Uterus (tissue), 4 donors: Measurements from ENCODE around the gene SMIM11. TPM values are rescaled to one million over a fixed set of nuclear protein-coding genes. Genes with fewer than 3 reads are reported as not detected.
"Not testable (repeated sequence)": the region's sequence is repeated elsewhere in the genome, so short reads cannot be mapped to it uniquely, and the experiment has no call there.

Experiments used
- DNase-seq, 2 donors: peaks; one replicate each; pipeline ENCODE4 v3.0.0-alpha.2; 2019 to 2020
- H3K27ac ChIP-seq, 2 donors: fragments of 200-600 bp; sonication (generic); 1 replicate in 1 of 2; 2 replicates in 1 of 2; pipeline ENCODE4 v1.5.1; 2016 to 2018
- H3K27me3 ChIP-seq, 2 donors: fragments of 200-600 bp; sonication (generic); one replicate each; pipeline ENCODE4 v1.5.1; 2018 to 2019; ENCODE audit warnings: control low read depth in 1 of 2
- H3K36me3 ChIP-seq, 2 donors: fragments of 200-600 bp; sonication (generic); one replicate each; pipeline ENCODE4 v1.5.1; 2019; ENCODE audit warnings: control low read depth in 1 of 2
- H3K4me1 ChIP-seq, 2 donors: fragments of 200-600 bp; sonication (generic); one replicate each; pipeline ENCODE4 v1.5.1; 2018 to 2019; ENCODE audit warnings: control low read depth in 1 of 2
- H3K4me3 ChIP-seq, 2 donors: fragments of 200-600 bp; sonication (generic); 1 replicate in 1 of 2; 2 replicates in 1 of 2; pipeline ENCODE4 v1.5.1; 2018 to 2019; ENCODE audit warnings: mild to moderate bottlenecking in 1 of 2
- H3K9me3 ChIP-seq, 2 donors: fragments of 200-600 bp; sonication (generic); one replicate each; pipeline ENCODE4 v1.5.1; 2019; ENCODE audit warnings: control low read depth in 1 of 2
- CTCF ChIP-seq, 4 experiments: fragments of 200-600 bp in 2 of 4; fragments of 450-650 bp in 2 of 4; sonication (generic) in 2 of 4; IDR thresholded peaks; one replicate each; pipeline ENCODE4 v1.5.1; 2016 to 2019; ENCODE audit warnings: antibody characterized with exemption in 4 of 4, mild to moderate bottlenecking in 2 of 4, moderate library complexity in 1 of 4
- POLR2A ChIP-seq, 2 donors: fragments of 450-650 bp; IDR thresholded peaks; one replicate each; pipeline ENCODE4 v1.6.1; 2016; ENCODE audit warnings: antibody characterized with exemption in 2 of 2, mild to moderate bottlenecking in 1 of 2, moderate library complexity in 1 of 2
- intact Hi-C: fragments of 100-400 bp; cut with DNase I; formaldehyde crosslinking; loops from one replicate; pipeline ENCODE4 v1.15.1; 2023; ENCODE audit warnings: low total_unique reads
- total RNA-seq, 4 donors: library from RNA; depleted of rRNA in 3 of 4; stranded (reverse); fragments of >200 nt in 3 of 4; gene quantifications; one replicate each; pipeline versions ENCODE4 v1.1.0 to v1.2.4, GENCODE V29; 2014 to 2023
- donor health status: DM: yes; HTN: yes; CAD: no.

SMIM11 gene
- total RNA-seq, 4 donors from 2014 or later: 8.2 to 16.0 (median 12.3) TPM; not detected in 1

DNA sequence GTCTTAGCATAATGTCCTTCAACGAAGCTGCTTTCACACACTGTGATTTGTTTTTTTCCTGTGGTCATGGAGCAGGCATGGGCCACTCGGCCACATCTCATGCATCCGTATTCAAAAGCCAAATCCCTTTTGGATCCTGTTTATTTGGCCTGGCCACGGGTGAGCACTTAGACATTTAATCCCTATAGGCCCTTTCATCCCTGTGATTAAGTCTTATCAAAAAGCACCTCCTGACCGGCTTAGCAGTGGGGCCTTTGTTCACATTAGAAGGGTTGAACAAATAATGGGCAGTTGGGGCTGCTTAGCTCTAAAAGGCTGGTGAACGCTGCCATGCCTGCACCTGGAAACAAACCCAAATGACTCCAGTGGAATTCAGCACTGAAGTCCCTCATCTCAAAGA lies 9.5 kb upstream of the SMIM11 start:
- Histone ChIP-seq H3K27ac (no peak overlapping the region), H3K4me1 (no peaks in the 10 kb centered on the region), H3K36me3 (no peaks in the 10 kb centered on the region), H3K9me3 (no peaks in the 10 kb centered on the region), H3K27me3 (no peaks in the 10 kb centered on the region), H3K4me3 (no peak overlapping the region)
- no peak for DNase-seq
- TF ChIP-seq CTCF (IDR thresholded peaks at IDR 0.05): no peak
- intact Hi-C loops: no loop called here

DNA sequence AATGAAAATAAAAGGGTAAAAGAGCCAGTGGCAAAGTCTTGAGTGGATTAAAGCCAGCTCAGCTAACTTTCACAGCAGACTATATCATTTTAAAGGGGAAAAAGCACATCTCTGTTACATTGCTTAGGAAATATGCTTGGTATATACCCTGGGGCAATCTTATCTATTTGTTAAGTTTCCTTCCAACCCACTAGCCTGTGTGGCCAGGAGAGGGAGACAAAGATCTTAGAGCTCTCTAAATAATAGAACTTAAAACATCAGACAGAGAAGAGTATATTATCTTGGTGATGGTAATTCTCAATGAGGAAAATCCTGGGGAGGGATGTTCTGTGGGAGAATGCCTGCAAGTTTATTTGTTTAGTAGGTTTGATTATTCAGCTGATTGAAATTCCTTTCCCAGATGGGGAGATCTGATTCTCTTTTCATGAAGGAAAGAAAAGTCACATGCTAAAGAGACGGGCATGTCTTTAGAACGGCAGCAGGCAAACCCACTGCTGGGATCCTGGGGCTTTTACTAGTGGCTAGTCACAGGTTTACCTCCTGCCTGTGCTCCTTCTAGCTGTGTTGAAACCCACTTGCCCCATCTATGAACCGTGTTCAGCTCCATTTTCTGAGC lies 7.9 kb upstream of the SMIM11 start:
- Histone ChIP-seq H3K27me3 (no peaks in the 10 kb centered on the region), H3K4me3 (no peak overlapping the region), H3K36me3 (no peaks in the 10 kb centered on the region), H3K4me1 (no peaks in the 10 kb centered on the region), H3K27ac (no peak overlapping the region), H3K9me3 (no peaks in the 10 kb centered on the region)
- DNase-seq: peak in 1 of 2 donors; percentile 47
- intact Hi-C loops: no loop called here
- no peak for TF ChIP-seq POLR2A (IDR thresholded peaks at IDR 0.05)
- peak; percentile 52 to 56 (median 53) for TF ChIP-seq CTCF (IDR thresholded peaks at IDR 0.05)

- Histone ChIP-seq H3K27ac (no peak overlapping the region), H3K9me3 (no peaks in the 10 kb centered on the region), H3K4me1 (no peaks in the 10 kb centered on the region), H3K27me3 (no peaks in the 10 kb centered on the region), H3K4me3 (no peak overlapping the region), H3K36me3 (no peaks in the 10 kb centered on the region)
- TF ChIP-seq POLR2A (IDR thresholded peaks at IDR 0.05) (no peak), CTCF (IDR thresholded peaks at IDR 0.05) (no peak)
- intact Hi-C loops: no loop called here
- no peak for DNase-seq
Measured at GRCh38 chr21:34369741-34370140, 5.6 kb upstream of the SMIM11 start.

DNA sequence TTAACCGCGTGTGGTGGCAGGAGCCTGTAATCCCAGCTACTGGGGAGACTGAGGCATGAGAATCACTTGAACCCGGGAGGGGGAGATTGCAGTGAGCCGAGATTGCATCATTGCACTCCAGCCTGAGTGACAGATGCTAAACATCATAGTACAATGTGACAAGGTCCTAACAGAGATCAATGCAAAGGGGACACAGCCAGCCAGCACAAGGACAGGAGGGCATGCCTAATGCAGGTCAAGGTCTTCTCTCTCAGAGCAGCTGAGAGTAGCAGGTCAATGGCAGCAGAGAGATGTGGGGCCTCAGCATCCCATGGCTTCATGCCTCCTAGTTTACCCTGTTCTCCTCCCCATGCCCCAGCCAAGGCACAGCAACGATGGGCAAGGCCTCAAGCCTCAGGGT lies 3.0 kb upstream of the SMIM11 start:
- H3K9me3 ChIP-seq: no peaks in the 10 kb centered on the region
- TF ChIP-seq CTCF (IDR thresholded peaks at IDR 0.05) (no peak), POLR2A (IDR thresholded peaks at IDR 0.05) (no peak)
- no peak overlapping the region for H3K4me3 ChIP-seq
- H3K27ac ChIP-seq: no peak overlapping the region
- H3K36me3 ChIP-seq: no peaks in the 10 kb centered on the region
- intact Hi-C loops: no loop called here
- H3K27me3 ChIP-seq: no peaks in the 10 kb centered on the region
- no peak for DNase-seq
- H3K4me1 ChIP-seq: no peaks in the 10 kb centered on the region

- intact Hi-C loops, DNase-seq, H3K4me3 ChIP-seq, H3K36me3 ChIP-seq, H3K27me3 ChIP-seq, H3K4me1 ChIP-seq, H3K27ac ChIP-seq, H3K9me3 ChIP-seq: not testable (repeated sequence)
Measured at GRCh38 chr21:34374462-34374861, 845 bp upstream of the SMIM11 start.

- H3K9me3 ChIP-seq, H3K27ac ChIP-seq, H3K4me1 ChIP-seq, H3K27me3 ChIP-seq, intact Hi-C loops, H3K4me3 ChIP-seq, H3K36me3 ChIP-seq, DNase-seq: not testable (repeated sequence)
Measured at GRCh38 chr21:34375619-34375972, 289 bp downstream of the SMIM11 start.

DNA sequence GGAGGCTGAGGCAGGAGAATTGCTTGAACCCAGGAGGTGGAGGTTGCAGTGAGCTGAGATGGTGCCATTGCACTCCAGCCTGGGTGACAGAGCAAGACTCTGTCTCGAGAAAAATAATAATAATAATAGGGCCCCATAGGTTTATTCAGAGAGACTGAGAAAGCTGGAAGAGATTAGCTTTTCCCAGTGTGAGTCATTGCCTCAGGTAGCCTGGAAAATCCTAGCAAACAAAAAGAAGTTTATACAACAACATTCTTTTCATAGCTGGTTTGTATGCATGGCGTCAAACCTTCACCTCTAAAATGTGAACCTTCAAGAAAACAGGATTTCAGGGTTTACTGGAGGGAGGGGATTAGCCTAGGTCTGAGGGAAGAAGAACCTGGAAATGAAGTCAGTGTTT lies 7.8 kb downstream of the SMIM11 start:
- H3K36me3 ChIP-seq, H3K27ac ChIP-seq, H3K9me3 ChIP-seq, intact Hi-C loops, H3K27me3 ChIP-seq, H3K4me3 ChIP-seq, DNase-seq, H3K4me1 ChIP-seq: not testable (repeated sequence)

GRCh38 chr21:34383724-34384415 lies 8.6 kb downstream of the SMIM11 start:
- DNase-seq, H3K4me1 ChIP-seq, H3K9me3 ChIP-seq, H3K27me3 ChIP-seq, H3K27ac ChIP-seq, intact Hi-C loops, H3K36me3 ChIP-seq, H3K4me3 ChIP-seq: not testable (repeated sequence)

GRCh38 chr21:34400522-34400921 lies 25.2 kb downstream of the SMIM11 start:
- DNase-seq, H3K4me3 ChIP-seq, H3K27ac ChIP-seq, H3K9me3 ChIP-seq, H3K36me3 ChIP-seq, H3K27me3 ChIP-seq, intact Hi-C loops, H3K4me1 ChIP-seq: not testable (repeated sequence)
